Left lung (tissue), 10 donors: ENCODE measurements around the gene AFAP1L2. TPM values are rescaled to one million over a fixed set of nuclear protein-coding genes. Genes with fewer than 3 reads are reported as not detected.

Experiments
- ATAC-seq: fragments of 200-7000 bp; cut with Tn5 transposase; one replicate; pipeline ENCODE4 v1.9.1; 2020; ENCODE audit warnings: moderate library complexity
- DNase-seq, 4 donors: peaks; one replicate each; pipeline ENCODE4 v3.0.0-alpha.2; 2013 to 2020
- H3K27ac ChIP-seq, 2 donors: fragments of 200-600 bp; sonication (generic) in 1 of 2; one replicate each; pipeline versions ENCODE4 v1.5.0 to v1.8.0; 2020 to 2021
- H3K27me3 ChIP-seq, 2 donors: fragments of 200-600 bp; sonication (generic) in 1 of 2; one replicate each; pipeline versions ENCODE4 v1.5.0 to v1.8.0; 2020 to 2021
- H3K36me3 ChIP-seq, 2 donors: fragments of 200-600 bp; sonication (generic) in 1 of 2; one replicate each; pipeline versions ENCODE4 v1.5.0 to v1.8.0; 2020 to 2021
- H3K4me1 ChIP-seq, 2 donors: fragments of 200-600 bp; one replicate each; pipeline ENCODE4 v1.8.0; 2021
- H3K4me3 ChIP-seq, 2 donors: fragments of 200-600 bp; sonication (generic) in 1 of 2; one replicate each; pipeline versions ENCODE4 v1.5.0 to v1.8.0; 2020 to 2021; ENCODE audit warnings: mild to moderate bottlenecking in 1 of 2
- H3K9me3 ChIP-seq, 2 donors: fragments of 200-600 bp; sonication (generic) in 1 of 2; one replicate each; pipeline versions ENCODE4 v1.5.0 to v1.8.0; 2020 to 2021
- intact Hi-C, 2 donors: fragments of 100-400 bp; cut with DNase I; formaldehyde crosslinking; loops; one replicate each; pipeline versions ENCODE4 v1.11.2 to v1.14.2; 2022
- polyA plus RNA-seq, 6 donors: library from polyadenylated mRNA; unstranded; fragments of 120-200 nt; gene quantifications; one replicate each; pipeline ENCODE4 v1.2.1, GENCODE V29; 2013; ENCODE audit not compliant: insufficient read length in 6 of 6
- total RNA-seq, 2 donors: library from RNA; stranded (reverse); fragmentation: NEBNext Ultra II Directional; extraction: Animal tissue kit (Norgen Biotek cat#: 25700); gene quantifications; one replicate each; pipeline ENCODE4 v1.2.1, GENCODE V29; 2021
- TF ChIP-seq, protein P1 (sequence below), 2 donors: fragments of 200-600 bp; sonication (generic) in 1 of 2; IDR thresholded peaks; one replicate each; pipeline versions ENCODE4 v1.5.0 to v1.8.0; 2021; ENCODE audit warnings: antibody characterized with exemption in 2 of 2
- donor health status: DM: no; HTN: yes; CAD: no.
- donor health status: DM: no; HTN: no; CAD: no.

Gene AFAP1L2
- total and polyA plus RNA-seq, 8 donors: 6.4 to 43.3 (median 33.2) TPM

GRCh38 chr10:114291516-114291915 is 112.8 kb downstream of the AFAP1L2 start:
- Histone ChIP-seq H3K9me3 (peaks cover 0 to 19% of the 10 kb centered on the region in 2 donors), H3K27me3 (no peaks in the 10 kb centered on the region), H3K36me3 (peaks cover 0 to 12% of the 10 kb centered on the region in 2 donors), H3K4me3 (no peak overlapping the region), H3K4me1 (no peaks in the 10 kb centered on the region), H3K27ac (no peak overlapping the region)
- peak in 1 of 4 donors; percentile 3 for DNase-seq
- ATAC-seq: no peak
- TF ChIP-seq, protein P1, sequence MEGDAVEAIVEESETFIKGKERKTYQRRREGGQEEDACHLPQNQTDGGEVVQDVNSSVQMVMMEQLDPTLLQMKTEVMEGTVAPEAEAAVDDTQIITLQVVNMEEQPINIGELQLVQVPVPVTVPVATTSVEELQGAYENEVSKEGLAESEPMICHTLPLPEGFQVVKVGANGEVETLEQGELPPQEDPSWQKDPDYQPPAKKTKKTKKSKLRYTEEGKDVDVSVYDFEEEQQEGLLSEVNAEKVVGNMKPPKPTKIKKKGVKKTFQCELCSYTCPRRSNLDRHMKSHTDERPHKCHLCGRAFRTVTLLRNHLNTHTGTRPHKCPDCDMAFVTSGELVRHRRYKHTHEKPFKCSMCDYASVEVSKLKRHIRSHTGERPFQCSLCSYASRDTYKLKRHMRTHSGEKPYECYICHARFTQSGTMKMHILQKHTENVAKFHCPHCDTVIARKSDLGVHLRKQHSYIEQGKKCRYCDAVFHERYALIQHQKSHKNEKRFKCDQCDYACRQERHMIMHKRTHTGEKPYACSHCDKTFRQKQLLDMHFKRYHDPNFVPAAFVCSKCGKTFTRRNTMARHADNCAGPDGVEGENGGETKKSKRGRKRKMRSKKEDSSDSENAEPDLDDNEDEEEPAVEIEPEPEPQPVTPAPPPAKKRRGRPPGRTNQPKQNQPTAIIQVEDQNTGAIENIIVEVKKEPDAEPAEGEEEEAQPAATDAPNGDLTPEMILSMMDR (IDR thresholded peaks at IDR 0.05): no peak
- intact Hi-C loops: no loop called here

GRCh38 chr10:114291076-114291475 is 113.2 kb downstream of the AFAP1L2 start:
- intact Hi-C loops: no loop called here
- Histone ChIP-seq H3K4me1 (no peaks in the 10 kb centered on the region), H3K27ac (no peak overlapping the region), H3K9me3 (peaks cover 0 to 14% of the 10 kb centered on the region in 2 donors), H3K36me3 (peaks cover 0 to 9% of the 10 kb centered on the region in 2 donors), H3K4me3 (no peak overlapping the region), H3K27me3 (no peaks in the 10 kb centered on the region)
- TF ChIP-seq, protein P1 (IDR thresholded peaks at IDR 0.05): no peak
- peak in 1 of 4 donors; percentile 13 for DNase-seq
- no peak for ATAC-seq

DNA sequence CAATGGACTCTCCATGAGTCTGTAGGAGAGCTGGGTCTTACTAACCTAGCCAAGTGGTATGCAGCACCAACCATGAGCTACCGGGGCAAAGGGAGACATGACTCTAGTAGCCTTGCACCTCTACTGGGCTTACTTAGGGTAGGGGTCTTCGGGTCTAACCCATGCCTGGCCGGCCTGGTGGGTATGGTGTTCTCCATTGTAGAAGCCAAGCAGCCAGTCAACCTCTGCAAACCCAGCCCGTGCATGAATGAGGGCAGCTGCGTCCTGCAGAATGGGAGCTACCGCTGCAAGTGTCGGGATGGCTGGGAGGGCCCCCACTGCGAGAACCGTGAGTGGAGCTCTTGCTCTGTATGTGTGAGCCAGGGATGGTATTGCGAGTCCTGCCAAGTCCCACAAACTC is 114.3 kb downstream of the AFAP1L2 start:
- no peaks in the 10 kb centered on the region for H3K36me3 ChIP-seq
- H3K4me3 ChIP-seq: no peak overlapping the region
- intact Hi-C loops: no loop called here
- ATAC-seq (no peak), DNase-seq (peak in 1 of 4 donors; percentile 27)
- H3K4me1 ChIP-seq: no peaks in the 10 kb centered on the region
- H3K27ac ChIP-seq: no peak overlapping the region
- peaks cover 0 to 4% of the 10 kb centered on the region in 2 donors for H3K9me3 ChIP-seq
- H3K27me3 ChIP-seq: no peaks in the 10 kb centered on the region
- TF ChIP-seq, protein P1 (IDR thresholded peaks at IDR 0.05): no peak

- Histone ChIP-seq H3K4me3 (no peak overlapping the region), H3K27ac (no peak overlapping the region), H3K4me1 (no peaks in the 10 kb centered on the region), H3K36me3 (no peaks in the 10 kb centered on the region), H3K9me3 (no peaks in the 10 kb centered on the region), H3K27me3 (no peaks in the 10 kb centered on the region)
- DNase-seq: no peak
- no peak for ATAC-seq
- intact Hi-C loops: no loop called here
- TF ChIP-seq, protein P1 (IDR thresholded peaks at IDR 0.05): no peak
Measured at GRCh38 chr10:114289096-114289436, 115.2 kb downstream of the AFAP1L2 start.

- intact Hi-C loops: no loop called here
- TF ChIP-seq, protein P1 (IDR thresholded peaks at IDR 0.05): no peak
- no peak for DNase-seq
- Histone ChIP-seq H3K27ac (no peak overlapping the region), H3K36me3 (no peaks in the 10 kb centered on the region), H3K4me1 (no peaks in the 10 kb centered on the region), H3K4me3 (no peak overlapping the region), H3K9me3 (no peaks in the 10 kb centered on the region), H3K27me3 (no peaks in the 10 kb centered on the region)
- no peak for ATAC-seq
Measured at GRCh38 chr10:114288424-114289095, 115.7 kb downstream of the AFAP1L2 start.
